RWPE2 (cell line): Measurements from ENCODE around the gene ABHD15.

Experiments used
- ATAC-seq: fragments of 200-7000 bp; cut with Tn5 transposase; 3 replicates; pipeline ENCODE4 v1.9.1; 2021; ENCODE audit warnings: low read depth
- DNase-seq: peaks from one replicate; pipeline ENCODE4 v3.0.0-alpha.2; 2020; ENCODE audit warnings: low spot score
- H3K27ac ChIP-seq: fragments of 450-650 bp; 2 replicates; pipeline ENCODE4 v1.5.1; 2017; ENCODE audit warnings: mild to moderate bottlenecking; ENCODE audit not compliant: poor library complexity, severe bottlenecking
- H3K27me3 ChIP-seq: fragments of 250-450 bp; sonication (Bioruptor Pico); 2 replicates; pipeline ENCODE4 v1.5.1; 2021; ENCODE audit warnings: mild to moderate bottlenecking, moderate library complexity; ENCODE audit not compliant: insufficient read depth, poor library complexity, severe bottlenecking
- H3K36me3 ChIP-seq: fragments of 250-450 bp; sonication (Bioruptor Pico); 2 replicates; pipeline ENCODE4 v1.5.1; 2020; ENCODE audit warnings: low read depth, mild to moderate bottlenecking, moderate library complexity
- H3K4me1 ChIP-seq: fragments of 250-450 bp; sonication (Bioruptor Pico); 2 replicates; pipeline ENCODE4 v1.5.1; 2021; ENCODE audit warnings: mild to moderate bottlenecking, moderate library complexity; ENCODE audit not compliant: insufficient read depth, poor library complexity, severe bottlenecking
- H3K4me3 ChIP-seq: fragments of 250-450 bp; sonication (Bioruptor Pico); 2 replicates; pipeline ENCODE4 v1.5.1; 2021; ENCODE audit warnings: mild to moderate bottlenecking, moderate library complexity; ENCODE audit not compliant: severe bottlenecking
- H3K9me3 ChIP-seq: fragments of 250-450 bp; sonication (Bioruptor Pico); 2 replicates; pipeline ENCODE4 v1.5.1; 2021; ENCODE audit warnings: mild to moderate bottlenecking, moderate library complexity; ENCODE audit not compliant: severe bottlenecking
- CTCF ChIP-seq: fragments of 450-650 bp; IDR thresholded peaks from one replicate; pipeline ENCODE4 v1.5.1; 2017; ENCODE audit warnings: mild to moderate bottlenecking, moderate library complexity; ENCODE audit not compliant: poor library complexity, severe bottlenecking

ABHD15 gene

GRCh38 chr17:29568331-29569244 is 1.8 kb upstream of the ABHD15 start, which contains the start of gene TP53I13:
Gene TP53I13, plus strand, starts transcription at chr17:29568701. Its CDS starts 58 bp downstream, at chr17:29568759.
- Histone ChIP-seq H3K36me3 (peaks cover 7% of the 10 kb centered on the region), H3K4me3 (peak within 1 kb of the TSS; percentile 53), H3K27ac (peak within 1 kb of the TSS; percentile 79), H3K9me3 (no peaks in the 10 kb centered on the region), H3K27me3 (no peaks in the 10 kb centered on the region), H3K4me1 (peaks cover 3% of the 10 kb centered on the region)
- no peak for TF ChIP-seq CTCF
- peak; percentile 44 for ATAC-seq
- DNase-seq = peak; percentile 89

- Histone ChIP-seq H3K27ac (peak overlapping the region; percentile 79), H3K36me3 (no peaks in the 10 kb centered on the region; the same call in 1 of the 2 replicates), H3K27me3 (no peaks in the 10 kb centered on the region), H3K4me3 (peak overlapping the region; percentile 53), H3K4me1 (peaks cover 3% of the 10 kb centered on the region), H3K9me3 (no peaks in the 10 kb centered on the region)
- peak; percentile 75 for DNase-seq
- TF ChIP-seq CTCF = peak; percentile 43
- peak; percentile 32 for ATAC-seq
Measured at GRCh38 chr17:29567554-29568330, 905 bp upstream of the ABHD15 start.

- H3K27me3 ChIP-seq = no peaks in the 10 kb centered on the region
- no peaks in the 10 kb centered on the region for H3K9me3 ChIP-seq
- H3K27ac ChIP-seq = peak overlapping the region; percentile 79
- DNase-seq (no peak), ATAC-seq (peak; percentile 4)
- peaks cover 3% of the 10 kb centered on the region for H3K4me1 ChIP-seq
- TF ChIP-seq CTCF = no peak
- no peaks in the 10 kb centered on the region; the same call in 1 of the 2 replicates for H3K36me3 ChIP-seq
- H3K4me3 ChIP-seq = peak overlapping the region; percentile 53
Measured at GRCh38 chr17:29567304-29567553, 392 bp upstream of the ABHD15 start.

GRCh38 chr17:29565643-29566472 is 979 bp downstream of the ABHD15 start:
- Histone ChIP-seq H3K4me1 (peaks cover 3% of the 10 kb centered on the region), H3K27ac (peak overlapping the region; percentile 79), H3K9me3 (no peaks in the 10 kb centered on the region), H3K36me3 (no peaks in the 10 kb centered on the region; the same call in 1 of the 2 replicates), H3K4me3 (peak overlapping the region; percentile 53), H3K27me3 (no peaks in the 10 kb centered on the region)
- DNase-seq = peak; percentile 68
- ATAC-seq = no peak
- TF ChIP-seq CTCF = no peak
